ENCODE results near the gene CDK19. TPM values are rescaled to one million over a fixed set of nuclear protein-coding genes. Genes with fewer than 3 reads are reported as not detected.
A peak's percentile ranks its signal among the peaks of the same experiment; 100 is the strongest.

The CDK19 gene
- total RNA-seq, 1 experiment from 2014 or later: 36.8 TPM

- Histone ChIP-seq H3K4me1 (replicated peaks; ENCODE audit: insufficient read depth) (peaks cover 5% of the 10 kb centered on the region), H3K4me2 (no peak overlapping the region), H3F3A (ENCODE audit: insufficient read depth, low read depth) (0 out of 2 replicates have a peak, but pooled peaks cover 5% of the 10 kb centered on the region), H3K27me3 (ENCODE audit: insufficient read depth, low read depth) (no peaks in the 10 kb centered on the region), H3K36me3 (ENCODE audit: low read depth) (no peaks in the 10 kb centered on the region), H3K4me3 (no peak overlapping the region), H3K9me2 (ENCODE audit: insufficient read depth) (no peaks in the 10 kb centered on the region), H4K20me1 (ENCODE audit: insufficient read depth) (no peaks in the 10 kb centered on the region), H3K79me2 (ENCODE audit: low read depth) (no peaks in the 10 kb centered on the region), H3K27ac (no peak overlapping the region), H3K9me3 (ENCODE audit: insufficient read depth, low read depth) (no peaks in the 10 kb centered on the region), H2AFZ (no peak overlapping the region)
- intact Hi-C loops (cut with micrococcal nuclease; ENCODE audit: unreplicated experiment): no loop called here
- no peak for TF ChIP-seq CTCF (conservative IDR thresholded peaks at IDR 0.05)
- TF ChIP-seq EZH2 (IDR thresholded peaks at IDR 0.05; ENCODE audit: low read depth): no peak
- POLR2A ChIA-PET (ENCODE audit: unreplicated experiment): no interaction called here
- peak in 1 of 2 experiments; percentile 5 for DNase-seq
- BruUV-seq (replicated peaks): no TSS peak
- CTCF ChIA-PET: no interaction called here
These were observed 44.1 kb upstream of the CDK19 start for GRCh38 chr6:110859335-110859792.

- H4K20me1 ChIP-seq (ENCODE audit: insufficient read depth): no peaks in the 10 kb centered on the region
- no peaks in the 10 kb centered on the region for H3K36me3 ChIP-seq (ENCODE audit: low read depth)
- DNase-seq: no peak
- no peaks in the 10 kb centered on the region for H3K9me3 ChIP-seq (ENCODE audit: insufficient read depth, low read depth)
- H3K27ac ChIP-seq: no peak overlapping the region
- TF ChIP-seq CTCF (conservative IDR thresholded peaks at IDR 0.05): no peak
- no peak for TF ChIP-seq EZH2 (IDR thresholded peaks at IDR 0.05; ENCODE audit: low read depth)
- no peaks in the 10 kb centered on the region for H3K27me3 ChIP-seq (ENCODE audit: insufficient read depth, low read depth)
- peaks cover 9% of the 10 kb centered on the region; the same call in 1 of the 2 replicates for H3F3A ChIP-seq (ENCODE audit: insufficient read depth, low read depth)
- H2AFZ ChIP-seq: no peak overlapping the region
- no peak overlapping the region for H3K4me2 ChIP-seq
- ChIA-PET POLR2A (ENCODE audit: unreplicated experiment) (no interaction called here), CTCF (no interaction called here)
- H3K9me2 ChIP-seq (ENCODE audit: insufficient read depth): no peaks in the 10 kb centered on the region
- peaks cover 11% of the 10 kb centered on the region for H3K4me1 ChIP-seq (replicated peaks; ENCODE audit: insufficient read depth)
- intact Hi-C loops (cut with micrococcal nuclease; ENCODE audit: unreplicated experiment): no loop called here
- BruUV-seq (replicated peaks): no TSS peak
- H3K4me3 ChIP-seq: no peak overlapping the region
- H3K79me2 ChIP-seq (ENCODE audit: low read depth): no peaks in the 10 kb centered on the region
These were observed 43.4 kb upstream of the CDK19 start for GRCh38 chr6:110858562-110859214.

- no peak overlapping the region for H3K4me2 ChIP-seq
- no peaks in the 10 kb centered on the region for H3K9me3 ChIP-seq (ENCODE audit: insufficient read depth, low read depth)
- H3F3A ChIP-seq (ENCODE audit: insufficient read depth, low read depth): peaks cover 16% of the 10 kb centered on the region; the same call in 1 of the 2 replicates
- H3K27ac ChIP-seq: no peak overlapping the region
- ChIA-PET CTCF (no interaction called here), POLR2A (ENCODE audit: unreplicated experiment) (no interaction called here)
- intact Hi-C loops (cut with micrococcal nuclease; ENCODE audit: unreplicated experiment): no loop called here
- BruUV-seq (replicated peaks): no TSS peak
- no peaks in the 10 kb centered on the region for H3K79me2 ChIP-seq (ENCODE audit: low read depth)
- no peak for DNase-seq
- H3K9me2 ChIP-seq (ENCODE audit: insufficient read depth): no peaks in the 10 kb centered on the region
- H4K20me1 ChIP-seq (ENCODE audit: insufficient read depth): no peaks in the 10 kb centered on the region
- H3K36me3 ChIP-seq (ENCODE audit: low read depth): no peaks in the 10 kb centered on the region
- no peaks in the 10 kb centered on the region for H3K27me3 ChIP-seq (ENCODE audit: insufficient read depth, low read depth)
- no peak for TF ChIP-seq CTCF (conservative IDR thresholded peaks at IDR 0.05)
- TF ChIP-seq EZH2 (IDR thresholded peaks at IDR 0.05; ENCODE audit: low read depth): no peak
- H3K4me1 ChIP-seq (replicated peaks; ENCODE audit: insufficient read depth): peaks cover 16% of the 10 kb centered on the region
- H3K4me3 ChIP-seq: no peak overlapping the region
- no peak overlapping the region for H2AFZ ChIP-seq
These were observed 42.7 kb upstream of the CDK19 start for GRCh38 chr6:110858016-110858415.

Data from PC-9 (cell line).